Right renal pelvis (tissue), 4 donors: Measurements from ENCODE around the gene GAB2. TPM values are rescaled to one million over a fixed set of nuclear protein-coding genes. Genes with fewer than 3 reads are reported as not detected.
"Not testable (repeated sequence)": the region's sequence is repeated elsewhere in the genome, so short reads cannot be mapped to it uniquely, and the experiment has no call there.

Experiments
- DNase-seq, 4 donors: peaks; one replicate each; pipeline ENCODE4 v3.0.0-alpha.2; 2013; ENCODE audit warnings: low read depth in 4 of 4, low spot score in 3 of 4, missing footprints in 1 of 4
- polyA plus RNA-seq, 4 donors: library from polyadenylated mRNA; unstranded; fragments of 120-200 nt; gene quantifications; one replicate each; pipeline ENCODE4 v1.2.1, GENCODE V29; 2013; ENCODE audit not compliant: insufficient read length in 4 of 4

Gene GAB2
- polyA plus RNA-seq, 4 donors = 17.4 to 20.1 (median 18.0) TPM

DNA sequence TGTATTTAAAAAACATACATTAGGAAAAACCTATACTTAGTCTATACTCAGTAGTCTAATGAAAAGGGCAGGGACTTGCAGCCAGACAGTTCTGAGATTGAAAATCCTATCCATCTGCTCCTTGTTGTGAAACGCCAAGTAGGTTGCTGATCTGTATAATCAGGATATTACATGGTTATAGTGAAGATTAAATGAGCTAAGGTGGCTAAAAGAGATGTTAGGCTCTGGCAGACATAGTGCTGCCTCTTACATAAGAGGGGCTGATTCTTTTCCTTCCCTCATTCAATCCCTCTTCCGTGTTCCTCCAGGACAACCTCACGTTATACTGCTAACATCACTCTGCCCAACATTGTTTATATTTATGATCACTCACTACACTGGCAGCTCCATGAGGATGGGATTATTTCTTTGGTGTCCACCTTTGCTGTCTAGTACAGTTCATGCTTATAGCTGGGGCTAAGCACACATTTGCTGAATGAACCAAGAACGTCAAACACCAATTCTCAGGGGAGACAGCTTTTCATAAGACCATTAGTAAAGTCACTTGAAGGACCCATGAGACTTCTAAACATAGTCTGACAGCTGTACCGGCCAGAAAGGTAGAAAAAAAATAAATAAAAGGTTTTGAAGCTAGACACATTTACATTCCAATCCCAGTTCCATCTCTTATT is 46.3 kb downstream of the GAB2 start:
- DNase-seq = no peak

DNA sequence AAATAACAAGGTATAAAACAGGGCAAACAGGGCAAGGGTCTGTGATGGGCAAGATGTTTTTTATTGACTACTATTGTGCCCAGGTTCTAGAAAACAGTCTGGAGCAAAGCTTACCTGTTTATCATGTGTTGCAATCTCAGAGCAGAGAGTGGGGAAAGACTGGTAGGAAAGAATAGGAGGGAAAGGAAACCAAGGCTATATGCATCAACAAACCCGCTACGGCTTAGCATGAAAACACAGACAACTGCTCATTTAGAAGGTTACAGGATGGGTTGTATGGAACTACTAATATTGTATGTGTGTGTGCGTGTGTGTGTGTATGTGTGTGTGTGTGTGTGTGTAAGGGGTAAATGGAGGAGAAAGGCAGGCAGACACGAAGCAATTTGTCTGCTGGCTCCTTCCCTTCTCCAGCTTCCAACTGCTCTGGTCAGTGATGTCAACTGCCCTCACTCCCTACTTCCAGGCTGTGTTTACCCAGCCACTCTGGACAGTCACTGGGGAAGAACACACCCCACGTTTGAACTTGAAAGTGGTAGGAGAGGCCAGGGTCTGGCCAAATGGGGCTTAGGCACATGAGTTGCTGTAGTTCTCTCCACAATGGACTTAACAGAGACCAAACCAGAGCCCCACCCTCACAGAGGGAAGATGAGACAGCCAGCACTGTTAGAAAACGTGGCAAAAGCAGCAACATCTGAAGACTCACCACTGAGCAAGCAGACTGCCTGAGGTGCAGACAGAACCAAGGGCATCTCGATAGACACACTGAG is 47.0 kb downstream of the GAB2 start:
- no peak for DNase-seq

DNA sequence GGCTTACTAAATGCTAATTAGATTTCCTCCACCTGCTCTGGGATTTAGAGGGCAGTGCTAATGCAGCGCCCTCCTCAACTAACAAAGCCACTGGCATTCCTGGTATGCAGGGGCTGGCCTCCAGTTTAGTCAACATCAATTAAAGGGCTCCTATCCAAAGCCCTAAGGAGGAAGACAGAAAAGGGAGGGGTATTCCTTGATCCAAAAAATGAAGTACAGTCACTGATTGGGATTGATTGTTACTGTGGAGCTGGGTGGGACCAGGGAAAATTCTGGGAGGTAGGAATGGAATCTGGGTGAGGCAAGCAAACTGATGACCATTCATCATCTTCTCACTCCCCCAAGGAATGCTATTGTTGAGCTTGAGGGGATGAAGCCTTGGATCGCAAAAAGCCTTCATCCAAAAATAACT is 52.2 kb downstream of the GAB2 start:
- DNase-seq = no peak

DNA sequence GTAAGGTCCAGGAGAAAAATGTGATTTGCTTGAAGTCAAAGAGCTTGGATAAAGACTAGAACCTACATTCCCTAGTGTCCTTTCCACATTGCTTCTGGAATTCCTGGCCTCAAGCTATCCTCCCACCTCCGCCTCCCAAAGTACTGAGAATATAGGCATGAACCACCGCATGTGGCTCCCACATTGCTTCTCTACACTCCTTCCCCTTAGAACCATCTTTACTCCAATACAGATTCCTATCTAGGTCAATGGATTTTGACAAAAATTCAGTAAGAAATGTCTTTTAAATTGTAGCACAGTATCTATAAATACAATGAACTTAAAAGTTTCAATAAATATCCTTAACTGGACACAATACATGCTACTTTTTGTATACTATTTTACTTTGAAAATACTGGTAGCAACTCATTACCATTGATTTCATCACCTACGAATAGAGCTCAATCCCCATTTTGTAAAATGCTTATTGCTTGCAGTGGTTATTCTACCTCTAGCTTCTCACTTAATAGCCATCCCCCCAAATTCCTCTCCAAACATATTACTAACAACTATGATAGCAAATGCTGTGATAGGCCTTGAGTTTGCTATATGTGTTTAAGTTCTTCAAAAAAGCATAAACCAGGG is 53.4 kb downstream of the GAB2 start:
- no peak for DNase-seq

DNA sequence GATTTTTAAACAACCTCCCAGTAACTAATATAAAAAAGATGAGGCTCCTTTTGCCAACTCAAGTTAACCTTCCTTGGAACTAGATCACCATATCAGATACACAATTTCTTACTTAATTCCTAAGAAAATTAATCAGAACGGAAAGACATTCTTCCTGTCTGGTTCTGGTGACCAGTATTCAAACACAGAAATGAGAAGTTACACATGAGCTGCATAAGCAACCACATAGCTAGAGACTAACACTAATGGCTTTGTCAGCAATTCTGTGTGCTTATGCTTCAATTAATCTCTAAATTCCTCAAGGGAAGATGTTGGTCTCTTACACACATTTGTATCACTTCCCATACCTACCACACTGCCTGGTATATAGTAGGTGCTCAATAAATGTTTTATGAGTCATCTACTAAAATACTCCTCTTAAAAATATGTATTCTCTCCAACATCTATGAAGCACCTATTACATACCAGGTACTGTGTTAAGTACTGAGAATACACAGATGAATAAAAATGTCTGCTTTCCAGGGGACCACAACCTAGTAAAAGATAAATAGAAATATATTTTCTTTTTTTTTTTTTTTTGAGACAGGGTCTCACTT is 54.5 kb downstream of the GAB2 start:
- DNase-seq = no peak

DNA sequence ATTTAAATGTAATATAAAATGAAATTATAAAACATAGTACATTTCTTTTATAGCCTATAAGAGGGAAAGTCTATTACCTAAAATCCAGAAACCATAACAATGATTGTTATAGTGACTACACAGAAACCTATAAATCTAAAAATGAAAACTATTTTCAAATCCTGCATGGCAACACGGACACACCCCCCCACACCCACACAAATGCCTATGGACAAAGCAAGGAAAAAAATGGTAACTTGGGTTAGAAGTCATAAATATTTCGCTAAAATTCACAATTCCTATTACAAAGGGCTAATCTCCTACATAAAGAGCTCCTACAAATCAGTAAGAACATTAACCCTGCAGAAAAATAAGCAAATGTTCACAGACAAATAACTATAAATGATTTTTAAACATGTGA is 56.4 kb downstream of the GAB2 start:
- DNase-seq = no peak

DNA sequence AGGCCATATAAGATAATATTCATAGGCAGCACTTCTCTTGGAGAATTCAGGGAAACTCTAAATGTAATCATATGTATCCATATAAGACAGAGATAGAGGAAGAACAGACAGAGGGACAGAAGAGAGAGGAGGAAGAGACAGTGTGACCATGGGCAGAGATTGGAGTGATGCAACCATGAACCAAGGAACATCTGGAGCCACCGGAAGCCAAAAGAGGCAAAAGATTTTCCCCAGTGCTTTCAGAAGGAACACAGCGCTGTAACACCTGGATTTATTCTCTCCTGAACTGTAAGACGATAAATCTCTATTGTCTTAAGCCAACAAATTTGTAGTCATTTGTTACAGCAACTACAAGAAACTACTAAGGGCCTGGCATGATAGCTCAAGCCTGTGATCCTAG is 57.7 kb downstream of the GAB2 start:
- DNase-seq = no peak

DNA sequence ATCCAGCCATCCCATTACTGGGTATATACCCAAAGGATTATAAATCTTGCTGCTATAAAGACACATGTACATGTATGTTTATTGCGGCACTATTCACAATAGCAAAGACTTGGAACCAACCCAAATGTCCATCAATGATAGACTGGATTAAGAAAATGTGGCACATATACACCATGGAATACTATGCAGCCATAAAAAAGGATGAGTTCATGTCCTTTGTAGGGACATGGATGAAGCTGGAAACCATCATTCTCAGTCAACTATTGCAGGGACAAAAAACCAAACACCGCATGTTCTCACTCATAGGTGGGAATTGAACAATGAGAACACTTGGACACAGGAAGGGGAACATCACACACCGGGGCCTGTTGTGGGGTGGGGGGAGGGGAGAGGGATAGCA is 59.7 kb downstream of the GAB2 start:
- not testable (repeated sequence) for DNase-seq

DNA sequence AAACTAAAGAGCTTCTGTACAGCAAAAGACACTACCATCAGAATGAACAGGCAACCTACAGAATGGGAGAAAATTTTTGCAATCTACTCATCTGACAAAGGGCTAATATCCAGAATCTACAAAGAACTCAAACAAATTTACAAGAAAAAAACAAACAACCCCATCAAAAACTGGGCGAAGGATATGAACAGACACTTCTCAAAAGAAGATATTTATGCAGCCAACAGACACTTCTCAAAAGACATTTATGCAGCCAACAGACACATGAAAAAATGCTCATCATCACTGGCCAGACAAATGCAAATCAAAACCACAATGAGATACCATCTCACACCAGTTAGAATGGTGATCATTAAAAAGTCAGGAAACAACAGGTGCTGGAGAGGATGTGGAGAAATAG is 60.2 kb downstream of the GAB2 start:
- DNase-seq = not testable (repeated sequence)

DNA sequence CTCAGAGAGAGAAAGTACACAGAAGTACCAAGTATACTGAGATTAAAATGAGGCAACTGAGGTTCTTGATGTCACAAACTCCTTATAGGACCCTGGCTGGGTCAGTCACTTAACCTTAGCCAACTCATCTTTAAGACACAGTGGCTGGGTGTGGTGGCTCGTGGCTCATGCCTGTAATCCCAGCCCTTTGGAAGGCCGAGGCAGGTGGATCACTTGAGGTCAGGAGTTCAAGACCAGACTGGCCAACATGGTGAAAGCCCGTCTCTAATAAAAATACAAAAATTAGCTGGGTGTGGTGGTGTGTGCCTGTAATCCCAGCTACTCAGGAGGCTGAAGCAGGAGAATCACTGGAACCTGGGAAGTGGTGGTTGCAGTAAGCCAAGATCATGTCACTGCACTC is 61.9 kb downstream of the GAB2 start:
- DNase-seq = not testable (repeated sequence)

DNA sequence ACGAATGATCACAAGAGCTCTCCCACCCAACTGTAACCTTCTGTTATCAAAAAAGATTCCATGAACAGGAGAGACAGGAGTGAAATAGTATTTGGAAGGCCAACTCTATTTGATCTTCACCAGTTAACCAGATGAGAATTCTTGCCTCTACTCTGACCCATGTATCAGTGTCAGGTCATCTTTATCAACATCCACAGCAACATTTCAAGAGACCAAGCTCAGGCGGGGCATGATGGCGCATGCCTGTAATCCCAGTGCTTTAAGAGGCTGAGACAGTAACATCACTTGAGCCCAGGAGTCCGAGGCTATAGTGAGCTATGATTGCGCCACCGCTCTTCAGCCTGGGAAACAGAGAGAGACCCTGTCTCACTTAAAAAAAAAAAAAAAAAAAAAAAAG is 62.3 kb downstream of the GAB2 start:
- no peak for DNase-seq

DNA sequence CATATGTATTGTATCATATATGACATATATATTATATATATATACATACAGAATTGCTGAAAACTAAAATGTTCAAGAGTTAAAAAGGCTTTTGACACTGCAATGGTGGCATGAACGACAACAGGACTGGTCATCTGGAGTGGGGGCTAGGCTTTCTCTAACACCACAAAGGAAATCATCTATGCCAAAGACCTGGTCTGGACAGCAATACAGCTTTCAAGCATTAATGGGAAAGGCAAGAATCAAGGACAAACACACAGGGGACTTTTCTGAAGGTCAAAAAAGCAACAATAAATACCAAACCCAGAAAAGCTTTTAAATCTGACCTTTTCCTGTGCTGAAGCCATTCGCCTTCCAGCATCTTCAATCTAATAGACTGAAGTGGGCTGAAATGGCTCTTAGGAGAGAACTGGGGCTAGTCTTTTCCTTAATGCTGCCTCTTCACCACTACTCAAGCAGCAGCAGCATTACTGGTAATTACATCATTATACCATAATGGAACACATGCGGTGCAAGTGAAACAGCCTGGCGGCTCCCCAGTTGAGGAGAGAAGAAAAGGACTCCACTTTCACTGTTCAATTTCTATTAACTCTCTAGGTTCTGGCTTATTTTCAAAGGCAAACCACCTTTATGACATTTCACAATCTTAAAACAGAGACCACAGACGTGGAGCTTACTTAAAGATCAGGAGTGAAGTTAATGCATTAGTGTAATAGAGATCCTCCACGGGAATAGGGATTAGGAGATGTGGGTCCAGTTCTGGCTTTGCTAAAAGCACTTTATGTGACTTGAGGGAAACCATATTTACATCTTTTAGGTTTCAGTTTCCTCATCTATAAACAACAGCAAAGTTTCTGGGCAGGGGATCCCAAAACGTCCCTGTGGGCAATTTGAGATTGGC is 63.0 kb downstream of the GAB2 start:
- DNase-seq = no peak

DNA sequence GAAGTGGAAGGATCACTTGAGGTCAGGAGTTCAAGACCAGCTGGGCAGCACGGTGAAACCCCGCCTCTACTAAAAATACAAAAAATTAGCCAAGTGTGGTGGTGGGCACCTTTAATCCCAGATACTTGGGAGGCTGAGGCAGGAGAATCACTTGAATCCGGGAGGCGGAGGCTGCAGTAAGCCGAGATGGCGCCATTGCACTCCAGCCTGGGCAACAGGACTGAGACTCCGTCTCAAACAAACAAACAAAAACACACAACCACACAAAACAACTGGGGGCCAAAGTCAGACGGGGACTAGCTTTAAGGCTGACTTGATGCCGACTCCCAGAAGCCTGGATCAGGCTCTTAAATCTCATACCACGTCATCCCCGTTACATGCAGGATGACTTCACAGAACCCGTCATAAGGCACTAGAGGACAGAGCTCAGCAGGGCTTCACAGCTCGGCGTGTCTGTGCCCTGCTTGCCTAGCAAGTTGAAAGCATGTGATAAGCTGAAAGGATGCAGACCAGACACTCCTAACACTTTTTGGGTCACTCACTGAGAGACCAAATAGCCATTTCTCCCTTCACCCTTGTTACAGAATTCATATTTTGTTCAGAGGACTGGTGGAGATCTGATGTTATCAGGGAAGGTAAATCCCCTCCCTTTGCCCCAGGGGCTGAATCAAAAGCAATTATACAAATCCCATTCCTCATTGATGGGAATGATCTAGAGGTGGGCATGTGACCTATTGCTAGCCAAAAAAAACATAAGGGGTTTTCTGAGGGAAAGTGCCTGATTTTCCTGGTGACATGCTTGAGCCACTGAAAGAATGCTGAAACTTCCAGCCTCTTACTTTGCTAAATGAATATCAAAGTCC is 65.4 kb downstream of the GAB2 start:
- DNase-seq = no peak

DNA sequence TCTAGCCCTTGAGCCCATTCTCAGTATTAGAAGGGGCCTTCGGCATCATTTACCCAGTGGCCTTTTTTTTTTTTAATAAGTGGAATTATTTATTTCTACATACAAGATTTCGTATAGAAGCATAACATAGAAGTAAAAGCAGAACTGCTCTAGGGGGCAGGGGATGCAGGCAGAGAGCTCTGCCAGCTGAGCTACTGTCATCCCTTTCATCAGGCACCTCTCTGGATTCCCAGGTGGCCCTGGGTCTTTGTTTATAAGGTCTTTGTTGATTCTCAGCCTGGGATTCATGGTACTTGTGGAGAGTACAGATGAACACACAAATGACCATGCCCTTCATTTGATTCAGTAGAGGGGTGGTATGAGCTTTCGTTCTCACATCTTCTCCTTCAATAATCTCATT is 66.4 kb downstream of the GAB2 start:
- DNase-seq = no peak

DNA sequence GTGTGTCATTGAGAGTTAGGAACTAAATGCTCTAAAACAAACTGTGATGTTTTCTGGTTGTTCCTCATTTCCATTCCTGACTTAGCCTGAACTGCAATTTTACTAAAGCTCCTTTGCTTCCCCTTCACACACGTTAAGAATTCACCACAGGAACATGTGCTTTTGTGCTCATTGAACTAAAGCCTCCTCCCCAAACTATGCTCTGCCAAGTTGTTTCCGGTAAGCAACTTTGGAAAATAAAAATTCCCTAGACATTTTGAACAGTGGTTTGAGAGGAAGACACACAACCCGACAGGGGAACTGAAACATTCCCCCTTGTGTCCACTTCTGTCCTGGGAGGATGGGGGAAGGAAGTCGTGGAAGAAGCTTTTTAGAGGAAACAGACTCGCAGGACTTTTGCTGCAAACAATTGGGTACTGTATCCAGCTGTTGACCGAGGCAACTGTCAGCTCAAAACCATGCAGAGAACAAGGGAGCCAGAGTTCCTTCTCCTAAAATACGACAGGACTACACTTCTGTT is 66.9 kb downstream of the GAB2 start:
- DNase-seq = peak in 3 of 4 donors; percentile 42 to 52 (median 51)

DNA sequence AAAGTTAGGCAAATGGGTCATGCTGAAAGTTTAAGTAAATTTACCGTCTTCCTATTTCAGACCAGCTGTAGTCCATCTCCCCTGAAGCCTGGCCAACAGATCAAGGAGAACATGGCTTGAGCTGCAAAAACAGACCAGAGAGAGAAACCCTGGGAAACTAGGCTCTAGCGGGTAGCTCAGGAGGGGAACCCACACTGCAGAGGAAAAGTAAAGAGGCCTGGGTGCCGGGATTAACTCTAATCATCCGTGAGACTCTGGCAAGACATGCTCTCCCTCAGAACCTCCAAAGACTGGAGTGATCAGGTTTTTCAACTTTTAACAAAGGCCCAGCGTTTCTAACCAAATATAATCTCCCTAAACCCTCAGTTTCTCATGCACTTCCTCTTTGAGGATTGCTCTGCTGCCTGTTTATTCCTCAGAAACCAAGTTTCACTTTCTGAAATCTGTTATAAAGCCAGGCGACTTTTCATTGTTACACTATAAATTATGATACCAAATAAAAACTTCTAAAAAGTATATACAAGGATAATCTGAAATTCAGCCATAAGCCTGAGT is 67.5 kb downstream of the GAB2 start:
- peak in 3 of 4 donors; percentile 35 to 62 (median 53) for DNase-seq

DNA sequence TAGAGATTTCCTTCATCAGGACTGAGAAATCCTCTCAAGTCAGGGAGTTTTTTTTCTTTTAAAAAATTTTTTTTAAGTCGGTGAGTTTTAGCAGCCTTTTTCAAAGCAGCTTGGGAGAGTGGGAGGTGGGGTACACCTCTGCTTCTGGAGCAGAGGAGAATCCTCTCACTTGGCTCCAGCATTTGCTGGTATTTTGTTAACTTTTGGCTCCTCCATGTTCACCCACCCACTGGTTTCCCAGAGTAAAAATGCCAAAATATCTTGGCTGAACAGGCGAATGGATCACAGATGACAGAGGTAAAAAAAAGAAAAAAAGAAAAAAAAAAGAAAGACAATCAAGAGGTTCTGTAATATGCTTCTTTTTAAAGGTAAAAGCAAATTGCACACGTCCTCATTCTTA is 68.0 kb downstream of the GAB2 start:
- no peak for DNase-seq

DNA sequence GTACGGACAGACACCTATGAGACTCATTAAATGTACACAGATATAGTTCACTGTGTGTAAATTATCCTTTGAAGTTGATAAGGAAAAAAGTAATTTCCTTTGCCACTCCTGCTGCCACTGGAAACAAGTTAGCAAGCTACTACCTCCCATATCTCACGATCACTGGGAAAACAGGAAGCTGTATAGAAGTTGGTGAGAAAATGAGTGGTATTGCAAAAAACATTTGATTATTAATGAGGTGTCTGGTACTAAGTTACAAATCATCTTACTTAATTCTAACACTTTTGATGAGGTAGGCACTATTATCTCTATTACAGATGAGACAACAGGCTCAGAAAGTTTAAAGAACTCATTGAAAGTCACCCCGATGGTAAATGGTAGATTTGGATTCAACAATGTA is 68.5 kb downstream of the GAB2 start:
- DNase-seq = no peak

DNA sequence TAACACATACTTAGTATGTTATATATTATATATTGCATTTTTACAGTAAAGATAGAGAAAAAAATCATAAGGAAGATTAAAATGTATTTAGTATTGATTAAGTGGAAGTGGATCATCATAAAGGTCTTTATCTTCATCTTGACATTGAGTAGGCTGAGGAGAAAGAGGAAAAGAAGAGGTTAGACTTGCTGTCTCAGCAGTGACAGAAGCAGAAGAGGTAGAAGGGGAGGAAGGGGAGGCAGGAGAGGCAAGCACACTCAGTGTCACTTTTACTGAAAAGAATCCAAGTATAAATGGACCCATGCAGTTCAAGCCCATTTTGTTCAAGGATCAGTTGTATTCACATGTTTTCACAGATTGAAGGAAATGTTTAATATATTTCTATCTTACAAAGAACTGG is 69.7 kb downstream of the GAB2 start:
- no peak for DNase-seq
